Parathyroid adenoma (tissue), 2 donors: ENCODE measurements around the gene SENP7.
"Not testable (repeated sequence)": the region's sequence is repeated elsewhere in the genome, so short reads cannot be mapped to it uniquely, and the experiment has no call there.

Source experiments
- H2AFZ ChIP-seq: fragments of 300-600 bp; sonication (generic); one replicate; pipeline ENCODE4 v1.7.0; 2017; ENCODE audit warnings: antibody characterized with exemption, mild to moderate bottlenecking
- H3K27ac ChIP-seq: fragments of 300-600 bp; sonication (generic); one replicate; pipeline ENCODE4 v1.7.0; 2017
- H3K27me3 ChIP-seq: fragments of 300-600 bp; sonication (generic); one replicate; pipeline ENCODE4 v1.7.0; 2017; ENCODE audit warnings: low read length; ENCODE audit not compliant: control insufficient read depth, insufficient read depth
- H3K36me3 ChIP-seq: fragments of 300-600 bp; sonication (generic); one replicate; pipeline ENCODE4 v1.7.0; 2017; ENCODE audit warnings: low read length; ENCODE audit not compliant: control insufficient read depth, insufficient read depth
- H3K4me1 ChIP-seq: fragments of 300-600 bp; sonication (generic); one replicate; pipeline ENCODE4 v1.7.0; 2017; ENCODE audit warnings: control low read depth
- H3K4me2 ChIP-seq: fragments of 300-600 bp; sonication (generic); one replicate; pipeline ENCODE4 v1.7.0; 2017; ENCODE audit warnings: low read length
- H3K4me3 ChIP-seq: fragments of 300-600 bp; sonication (generic); one replicate; pipeline ENCODE4 v1.7.0; 2017; ENCODE audit warnings: low read depth, low read length
- H3K79me2 ChIP-seq: fragments of 300-600 bp; sonication (generic); one replicate; pipeline ENCODE4 v1.7.0; 2017; ENCODE audit warnings: control low read depth
- H3K9ac ChIP-seq: fragments of 300-600 bp; sonication (generic); one replicate; pipeline ENCODE4 v1.7.0; 2017; ENCODE audit warnings: mild to moderate bottlenecking
- H3K9me3 ChIP-seq: fragments of 300-600 bp; sonication (generic); one replicate; pipeline ENCODE4 v1.7.0; 2017; ENCODE audit warnings: low read length; ENCODE audit not compliant: control insufficient read depth
- CTCF ChIP-seq: fragments of 300-600 bp; sonication (generic); IDR thresholded peaks from one replicate; pipeline ENCODE4 v1.7.0; 2017; ENCODE audit warnings: antibody characterized with exemption, mild to moderate bottlenecking
- donor health status: primary hyperparathyroidism.

SENP7 gene

GRCh38 chr3:101458387-101458786, 54.6 kb downstream of the SENP7 start:
- no peaks in the 10 kb centered on the region for H3K9me3 ChIP-seq
- H3K4me3 ChIP-seq = peak overlapping the region; percentile 17
- no peak for TF ChIP-seq CTCF
- H3K27ac ChIP-seq = peak overlapping the region; percentile 6
- no peaks in the 10 kb centered on the region for H3K36me3 ChIP-seq
- no peak overlapping the region for H3K9ac ChIP-seq
- H3K27me3 ChIP-seq = no peaks in the 10 kb centered on the region
- peak overlapping the region; percentile 49 for H3K4me2 ChIP-seq
- peaks cover 31% of the 10 kb centered on the region for H3K79me2 ChIP-seq
- H2AFZ ChIP-seq = no peak overlapping the region
- peaks cover 6% of the 10 kb centered on the region for H3K4me1 ChIP-seq

- Histone ChIP-seq H3K79me2 (peaks cover 15% of the 10 kb centered on the region), H3K36me3 (no peaks in the 10 kb centered on the region), H3K4me3 (no peak overlapping the region), H3K4me1 (peaks cover 3% of the 10 kb centered on the region), H3K9ac (no peak overlapping the region), H3K27ac (no peak overlapping the region), H2AFZ (no peak overlapping the region), H3K4me2 (no peak overlapping the region), H3K27me3 (no peaks in the 10 kb centered on the region), H3K9me3 (no peaks in the 10 kb centered on the region)
- no peak for TF ChIP-seq CTCF
These were observed 58.4 kb downstream of the SENP7 start for GRCh38 chr3:101454629-101455028.

GRCh38 chr3:101453961-101454360, 59.1 kb downstream of the SENP7 start:
- Histone ChIP-seq H3K4me1 (peaks cover 3% of the 10 kb centered on the region), H2AFZ (no peak overlapping the region), H3K9ac (no peak overlapping the region), H3K4me2 (no peak overlapping the region), H3K79me2 (peaks cover 15% of the 10 kb centered on the region), H3K36me3 (no peaks in the 10 kb centered on the region), H3K4me3 (no peak overlapping the region), H3K27me3 (no peaks in the 10 kb centered on the region), H3K27ac (no peak overlapping the region), H3K9me3 (no peaks in the 10 kb centered on the region)
- no peak for TF ChIP-seq CTCF

GRCh38 chr3:101438641-101439040, 74.4 kb downstream of the SENP7 start:
- H3K9me3 ChIP-seq, H3K4me1 ChIP-seq, H3K27ac ChIP-seq: not testable (repeated sequence)

GRCh38 chr3:101433652-101434051, 79.4 kb downstream of the SENP7 start:
- Histone ChIP-seq H3K27ac (no peak overlapping the region), H3K9ac (no peak overlapping the region), H3K4me2 (no peak overlapping the region), H3K4me3 (no peak overlapping the region), H3K9me3 (peaks cover 4% of the 10 kb centered on the region), H3K4me1 (no peaks in the 10 kb centered on the region), H2AFZ (no peak overlapping the region), H3K36me3 (no peaks in the 10 kb centered on the region), H3K79me2 (peaks cover 43% of the 10 kb centered on the region), H3K27me3 (no peaks in the 10 kb centered on the region)
- TF ChIP-seq CTCF = no peak

More at GRCh38 chr3:101438641-101439040, 74.4 kb downstream of the SENP7 start:
- H3K9ac ChIP-seq, H3K4me3 ChIP-seq, H3K36me3 ChIP-seq, H2AFZ ChIP-seq, H3K27me3 ChIP-seq, H3K4me2 ChIP-seq: not testable (repeated sequence)
- H3K79me2 ChIP-seq = peaks cover 20% of the 10 kb centered on the region
